ENCODE results near the gene COG6.

COG6 gene

DNA sequence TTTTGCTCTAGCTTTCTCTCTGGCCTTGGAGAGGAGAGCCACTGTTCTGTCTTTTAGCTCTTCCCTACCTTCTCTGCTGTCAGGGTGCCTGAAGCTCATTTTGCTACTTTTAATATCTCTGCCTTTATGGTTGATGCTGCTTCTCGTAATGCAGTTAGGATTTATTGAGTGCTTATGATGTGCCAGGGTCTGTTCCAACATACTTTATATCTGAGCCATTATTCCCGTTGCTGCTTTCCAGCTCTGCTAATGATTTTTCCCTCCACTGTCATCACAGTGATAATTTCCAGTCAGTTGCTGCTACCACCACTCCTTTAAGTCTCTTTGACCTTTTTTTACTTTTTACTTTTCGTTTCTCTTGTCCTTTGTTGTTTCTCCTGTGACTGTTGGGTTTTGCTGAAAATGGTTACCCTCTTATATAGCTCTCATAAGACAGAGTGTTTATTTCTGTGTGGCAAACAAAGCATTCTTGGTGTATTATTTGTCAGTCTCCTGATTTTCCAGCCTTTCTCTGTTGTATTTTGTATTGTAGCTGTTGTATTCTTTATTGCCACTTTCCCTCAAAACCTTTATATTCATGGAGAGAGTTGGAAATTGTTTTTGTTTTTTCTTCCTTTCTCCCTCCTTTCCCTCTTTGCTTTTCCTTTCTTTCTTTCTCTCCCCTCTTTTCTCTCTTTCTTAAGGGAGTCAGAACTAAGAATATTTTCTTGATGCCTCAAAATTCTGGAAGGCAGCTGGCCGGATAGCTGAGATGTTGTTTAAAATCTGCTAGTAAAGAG lies 37.4 kb downstream of the COG6 start:
- Histone ChIP-seq H3K9me3 (ENCODE audit: control insufficient read depth, insufficient read depth, low read length) (no peaks in the 10 kb centered on the region), H3K9ac (ENCODE audit: low read depth, low read length) (no peak overlapping the region), H3K4me1 (ENCODE audit: insufficient read depth, low read length) (no peaks in the 10 kb centered on the region), H3K36me3 (ENCODE audit: insufficient read depth, low read length) (no peaks in the 10 kb centered on the region)

DNA sequence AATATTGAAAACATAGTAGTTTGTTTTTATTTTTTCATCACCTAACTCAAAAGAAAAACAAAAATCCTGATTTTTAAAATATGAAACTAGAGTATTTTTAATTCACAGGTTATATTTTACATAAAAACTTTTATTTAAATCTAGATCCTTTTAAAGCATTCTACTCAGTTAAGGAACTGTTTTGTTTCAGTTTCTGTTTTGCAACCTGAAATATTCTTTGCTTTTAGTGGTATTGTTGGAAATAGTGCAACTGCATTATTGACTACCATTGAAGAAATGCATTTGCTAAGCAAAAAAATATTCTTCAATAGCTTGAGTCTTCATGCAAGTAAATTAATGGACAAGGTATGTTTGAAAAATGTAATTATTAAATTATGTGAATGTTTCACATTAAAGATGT lies 43.8 kb downstream of the COG6 start:
- Histone ChIP-seq H3K4me1 (ENCODE audit: insufficient read depth, low read length) (no peaks in the 10 kb centered on the region), H3K36me3 (ENCODE audit: insufficient read depth, low read length) (no peaks in the 10 kb centered on the region), H3K9ac (ENCODE audit: low read depth, low read length) (no peak overlapping the region), H3K9me3 (ENCODE audit: control insufficient read depth, insufficient read depth, low read length) (no peaks in the 10 kb centered on the region)

DNA sequence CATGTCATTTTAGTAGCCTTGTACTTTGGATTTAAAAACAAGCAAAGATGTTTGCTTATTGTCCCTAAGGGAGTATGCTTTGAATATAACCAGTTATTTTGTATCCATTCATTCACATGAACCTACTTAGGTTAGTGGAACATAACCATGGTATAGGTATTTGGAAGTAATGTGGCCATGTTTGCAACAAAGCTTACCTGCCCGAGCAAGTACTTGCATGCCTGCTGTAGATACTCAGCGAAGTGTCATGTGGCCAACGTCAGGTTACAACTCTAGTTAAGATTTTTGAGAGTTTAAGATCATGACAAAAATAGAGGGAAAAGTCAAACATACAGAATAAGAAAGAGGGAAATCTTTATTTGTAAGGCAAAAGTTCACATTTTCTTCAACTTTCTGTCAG lies 57.2 kb downstream of the COG6 start:
- Histone ChIP-seq H3K9ac (ENCODE audit: low read depth, low read length) (no peak overlapping the region), H3K9me3 (ENCODE audit: control insufficient read depth, insufficient read depth, low read length) (peaks cover 4% of the 10 kb centered on the region; the same call in 1 of the 2 replicates), H3K36me3 (ENCODE audit: insufficient read depth, low read length) (no peaks in the 10 kb centered on the region), H3K4me1 (ENCODE audit: insufficient read depth, low read length) (no peaks in the 10 kb centered on the region)

DNA sequence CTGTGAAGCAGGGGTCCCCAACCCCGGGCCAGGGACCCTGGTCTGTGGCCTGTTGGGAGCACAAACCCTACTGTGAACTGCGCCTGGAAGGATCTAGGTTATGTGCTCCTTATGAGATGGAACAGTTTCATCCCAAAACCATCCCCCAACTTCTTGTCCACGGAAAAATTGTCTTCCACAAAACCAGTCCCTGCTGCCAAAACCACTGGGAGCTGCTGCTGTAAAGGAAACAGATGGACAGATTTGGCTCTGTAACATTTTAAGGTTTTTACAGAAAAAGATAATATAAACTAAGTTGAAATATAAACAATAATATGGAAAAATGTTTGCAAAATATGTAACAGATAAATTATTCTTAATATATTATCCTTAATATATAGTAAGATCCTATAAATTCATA lies 73.7 kb downstream of the COG6 start:
- Histone ChIP-seq H3K9me3 (ENCODE audit: control insufficient read depth, insufficient read depth, low read length) (no peaks in the 10 kb centered on the region), H3K36me3 (ENCODE audit: insufficient read depth, low read length) (no peaks in the 10 kb centered on the region), H3K9ac (ENCODE audit: low read depth, low read length) (no peak overlapping the region), H3K4me1 (ENCODE audit: insufficient read depth, low read length) (no peaks in the 10 kb centered on the region)

DNA sequence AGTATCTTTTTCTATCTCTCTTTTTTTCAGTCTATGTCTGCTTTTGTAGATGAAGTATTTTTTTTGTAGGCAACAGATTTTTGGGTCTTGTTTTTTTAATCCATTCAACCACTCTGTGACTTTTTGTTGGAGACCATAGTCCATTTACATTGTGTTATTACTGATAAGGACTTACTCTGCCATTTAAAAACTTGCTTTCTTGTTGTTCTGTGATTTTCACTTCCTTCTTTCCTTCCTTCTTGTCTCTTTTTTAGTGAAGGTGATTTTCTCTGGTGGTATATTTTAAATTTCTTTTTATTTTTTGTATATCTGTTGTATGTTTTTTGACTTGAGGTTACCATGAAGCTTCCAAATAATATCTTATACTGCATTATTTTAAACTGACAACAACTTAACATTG lies 79.5 kb downstream of the COG6 start:
- H3K9me3 ChIP-seq (ENCODE audit: control insufficient read depth, insufficient read depth, low read length), result no peaks in the 10 kb centered on the region; the same call in 1 of the 2 replicates
- H3K36me3 ChIP-seq (ENCODE audit: insufficient read depth, low read length), result no peaks in the 10 kb centered on the region; the same call in 1 of the 2 replicates
- no peaks in the 10 kb centered on the region for H3K4me1 ChIP-seq (ENCODE audit: insufficient read depth, low read length)
- H3K9ac ChIP-seq (ENCODE audit: low read depth, low read length), result no peak overlapping the region

DNA sequence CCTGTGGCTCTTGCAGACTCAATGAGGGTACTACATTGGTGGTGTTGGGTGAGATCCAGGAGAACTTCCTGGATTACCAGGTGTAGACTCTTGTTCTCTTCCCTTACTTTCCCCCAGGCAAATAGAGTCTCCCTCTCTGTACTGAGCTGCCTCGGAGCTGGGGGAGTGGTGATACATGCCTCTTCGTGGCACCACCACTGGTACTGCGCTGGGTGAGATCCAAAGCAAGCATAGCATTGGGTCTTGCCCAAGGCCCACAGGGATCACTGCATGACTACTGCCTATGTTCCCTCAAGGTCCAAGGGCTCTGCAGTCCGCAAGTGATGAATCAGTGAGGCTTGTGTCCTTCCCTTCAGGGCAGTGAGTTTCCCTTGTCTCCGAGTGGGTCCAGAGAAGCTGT lies 81.6 kb downstream of the COG6 start:
- Histone ChIP-seq H3K36me3 (ENCODE audit: insufficient read depth, low read length) (no peaks in the 10 kb centered on the region; the same call in 1 of the 2 replicates), H3K9me3 (ENCODE audit: control insufficient read depth, insufficient read depth, low read length) (peaks cover 4% of the 10 kb centered on the region; the same call in 1 of the 2 replicates), H3K9ac (ENCODE audit: low read depth, low read length) (no peak overlapping the region), H3K4me1 (ENCODE audit: insufficient read depth, low read length) (no peaks in the 10 kb centered on the region)

DNA sequence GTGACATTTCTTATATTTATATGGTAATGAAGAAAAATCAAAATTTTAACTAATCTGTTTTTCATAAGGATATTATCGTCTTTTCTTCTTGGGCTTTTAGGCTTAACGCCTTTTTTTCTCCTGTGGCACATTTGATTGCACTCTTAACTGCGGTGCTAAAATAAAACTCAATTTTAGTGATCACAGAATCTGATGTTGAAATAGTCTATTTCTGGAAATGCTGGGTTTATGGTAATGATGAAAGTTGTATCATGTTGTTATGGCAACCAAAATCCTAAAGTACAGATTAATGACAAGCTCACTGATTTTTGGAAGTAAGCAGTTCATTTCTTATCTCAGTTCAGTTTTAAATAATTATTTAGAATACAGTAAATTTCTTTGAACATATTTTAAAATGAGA lies 85.3 kb downstream of the COG6 start:
- Histone ChIP-seq H3K4me1 (ENCODE audit: insufficient read depth, low read length) (no peaks in the 10 kb centered on the region), H3K9me3 (ENCODE audit: control insufficient read depth, insufficient read depth, low read length) (peaks cover 4% of the 10 kb centered on the region; the same call in 1 of the 2 replicates)

DNA sequence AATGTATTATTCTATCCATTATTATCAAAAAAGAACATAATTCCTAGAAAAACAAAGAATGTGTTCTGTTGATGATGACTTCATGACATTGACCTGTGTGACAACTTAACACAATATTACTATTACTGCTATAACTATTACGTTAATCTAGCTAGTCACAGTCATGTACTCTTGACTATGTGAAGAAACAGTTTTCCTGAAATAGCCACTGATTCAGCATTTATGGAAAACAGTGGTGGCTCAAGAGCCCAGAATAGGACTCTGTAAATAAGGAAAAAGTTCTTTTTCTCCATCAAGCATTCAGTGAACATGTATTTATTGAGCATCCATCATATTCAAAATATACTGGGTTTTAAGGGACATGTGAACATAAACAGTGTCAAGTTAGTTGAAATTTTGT lies 93.5 kb downstream of the COG6 start:
- no peaks in the 10 kb centered on the region for H3K36me3 ChIP-seq (ENCODE audit: insufficient read depth, low read length)
- no peak overlapping the region for H3K9ac ChIP-seq (ENCODE audit: low read depth, low read length)
- H3K4me1 ChIP-seq (ENCODE audit: insufficient read depth, low read length), result no peaks in the 10 kb centered on the region
- H3K9me3 ChIP-seq (ENCODE audit: control insufficient read depth, insufficient read depth, low read length), result no peaks in the 10 kb centered on the region

More for the DNA sequence above, 85.3 kb downstream of the COG6 start:
- Histone ChIP-seq H3K9ac (ENCODE audit: low read depth, low read length) (no peak overlapping the region), H3K36me3 (ENCODE audit: insufficient read depth, low read length) (no peaks in the 10 kb centered on the region; the same call in 1 of the 2 replicates)

DNA sequence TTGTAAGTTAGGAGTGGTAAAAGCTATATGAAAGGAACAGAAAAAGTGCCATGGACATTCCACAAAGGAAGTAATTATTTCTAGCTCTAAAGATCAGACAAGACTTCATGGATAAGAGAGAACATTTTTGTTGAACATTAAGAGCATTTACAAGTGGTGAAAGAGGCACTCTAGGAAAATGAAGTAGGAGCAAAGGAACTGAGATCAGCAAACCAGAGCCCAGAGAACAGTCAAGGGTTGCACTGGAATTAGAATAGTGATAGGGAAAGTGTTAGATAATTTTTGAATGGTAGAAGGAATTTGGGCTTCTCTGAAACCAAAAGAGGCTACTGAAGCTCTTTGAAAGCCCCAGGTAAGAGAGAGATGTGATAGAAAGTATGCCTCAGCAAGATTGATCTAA lies 94.1 kb downstream of the COG6 start:
- Histone ChIP-seq H3K36me3 (ENCODE audit: insufficient read depth, low read length) (no peaks in the 10 kb centered on the region), H3K9ac (ENCODE audit: low read depth, low read length) (no peak overlapping the region), H3K4me1 (ENCODE audit: insufficient read depth, low read length) (no peaks in the 10 kb centered on the region), H3K9me3 (ENCODE audit: control insufficient read depth, insufficient read depth, low read length) (no peaks in the 10 kb centered on the region)

DNA sequence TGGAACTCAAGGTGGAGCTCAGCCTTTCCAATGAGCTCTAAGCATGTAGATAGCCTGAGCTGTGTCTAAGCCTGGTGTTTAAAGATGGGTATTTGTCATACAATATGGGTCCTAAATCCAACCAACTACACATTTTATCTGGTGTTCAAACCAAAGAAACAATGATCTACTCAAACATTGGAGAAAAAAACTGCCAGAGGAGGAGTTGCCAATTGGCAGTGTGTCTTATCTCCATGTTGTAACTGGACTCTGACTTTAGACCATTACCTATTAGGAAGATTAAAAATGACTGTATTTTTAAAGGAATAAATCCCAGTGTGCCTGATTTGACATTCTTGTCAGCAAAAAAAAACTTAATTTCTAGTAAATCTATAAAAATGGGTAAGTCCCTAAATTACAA lies 96.3 kb downstream of the COG6 start:
- Histone ChIP-seq H3K9ac (ENCODE audit: low read depth, low read length) (no peak overlapping the region), H3K4me1 (ENCODE audit: insufficient read depth, low read length) (no peaks in the 10 kb centered on the region), H3K9me3 (ENCODE audit: control insufficient read depth, insufficient read depth, low read length) (no peaks in the 10 kb centered on the region; the same call in 1 of the 2 replicates), H3K36me3 (ENCODE audit: insufficient read depth, low read length) (no peaks in the 10 kb centered on the region)

DNA sequence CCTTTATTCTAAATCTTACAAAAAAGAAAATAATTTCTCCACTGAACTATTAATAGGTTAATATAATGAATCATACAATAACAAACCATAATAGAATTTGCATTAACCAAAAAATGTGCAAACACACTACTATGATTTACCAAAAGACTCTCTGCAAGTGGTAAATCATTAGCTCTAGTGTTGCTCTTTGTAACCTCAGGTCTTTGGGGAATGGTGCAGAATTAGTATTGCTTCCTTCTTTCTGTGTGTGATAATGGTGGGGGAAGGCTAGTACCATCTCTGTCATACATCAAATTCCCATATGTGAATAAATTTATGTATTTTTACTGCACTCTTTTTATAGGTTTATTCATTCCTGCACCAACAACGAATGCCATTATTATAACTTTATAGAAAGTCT lies 105.1 kb downstream of the COG6 start:
- Histone ChIP-seq H3K9ac (ENCODE audit: low read depth, low read length) (no peak overlapping the region), H3K4me1 (ENCODE audit: insufficient read depth, low read length) (no peaks in the 10 kb centered on the region), H3K9me3 (ENCODE audit: control insufficient read depth, insufficient read depth, low read length) (no peaks in the 10 kb centered on the region; the same call in none of the 2 replicates), H3K36me3 (ENCODE audit: insufficient read depth, low read length) (no peaks in the 10 kb centered on the region)

DNA sequence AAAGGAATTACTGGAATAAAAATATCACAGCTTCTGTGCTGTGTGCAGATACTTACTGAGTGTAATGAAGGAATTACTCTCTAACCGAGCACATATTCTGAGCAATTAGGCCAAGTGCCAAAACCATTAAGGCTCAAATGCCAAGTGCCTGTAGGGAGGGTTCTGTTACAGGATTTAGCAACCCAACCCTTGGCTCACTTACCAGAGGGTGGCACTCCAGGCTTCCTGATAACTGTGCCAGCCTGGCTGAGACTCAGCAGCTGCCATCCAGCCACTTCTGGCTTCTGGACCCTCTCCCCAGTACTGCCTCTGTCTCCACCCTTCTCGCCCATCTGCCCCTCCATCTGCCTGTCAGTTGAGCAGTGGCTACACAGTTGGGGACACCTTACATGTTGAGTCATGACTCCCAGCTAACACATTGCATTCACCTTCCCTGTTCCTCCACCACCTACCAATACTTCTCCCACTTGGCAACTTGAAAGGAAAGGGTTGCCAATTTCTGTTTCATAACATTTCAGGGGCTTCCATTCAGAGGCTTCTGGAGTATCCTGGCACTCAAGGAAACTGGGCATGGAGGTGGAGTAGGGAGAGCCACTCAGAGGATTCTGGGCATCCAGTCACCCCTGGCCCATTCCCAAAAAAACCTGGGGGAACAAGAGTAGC lies 110.5 kb downstream of the COG6 start:
- Histone ChIP-seq H3K9ac (ENCODE audit: low read depth, low read length) (no peak overlapping the region), H3K4me1 (ENCODE audit: insufficient read depth, low read length) (0 out of 2 replicates have a peak, but pooled peaks cover 8% of the 10 kb centered on the region), H3K9me3 (ENCODE audit: control insufficient read depth, insufficient read depth, low read length) (no peaks in the 10 kb centered on the region), H3K36me3 (ENCODE audit: insufficient read depth, low read length) (no peaks in the 10 kb centered on the region)

DNA sequence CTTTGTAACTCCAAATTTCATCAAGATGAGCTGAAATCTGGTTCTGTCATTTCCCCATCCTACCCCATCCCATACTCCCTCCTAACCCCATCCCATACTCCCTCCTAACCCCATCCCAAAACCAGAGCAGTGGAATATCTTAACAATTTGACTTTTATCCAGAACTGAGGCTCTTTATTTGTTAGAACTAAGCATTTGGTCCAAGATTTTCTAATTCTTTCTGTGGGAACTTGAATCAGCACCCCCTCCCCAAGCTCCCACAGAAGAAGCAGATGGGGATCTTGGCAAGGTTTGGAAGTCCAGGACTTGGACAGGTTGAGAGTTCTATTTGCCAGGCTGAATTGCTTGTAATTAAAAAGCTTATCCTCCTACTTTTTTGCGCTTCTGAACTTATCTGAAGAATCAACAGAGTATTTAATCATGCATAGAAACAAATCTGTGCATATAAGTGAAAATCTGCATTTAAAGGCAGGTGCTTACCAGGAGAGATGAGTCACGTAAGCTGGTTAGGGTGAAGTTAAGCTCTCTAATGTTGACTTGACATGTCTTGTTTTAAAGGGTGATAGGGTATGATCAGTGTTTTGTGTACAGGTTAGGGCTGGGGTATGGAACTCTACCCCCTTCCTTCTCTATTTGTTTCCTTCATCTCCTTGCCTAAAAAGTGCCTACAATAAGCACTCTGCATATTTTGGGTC lies 111.1 kb downstream of the COG6 start:
- H3K9me3 ChIP-seq (ENCODE audit: control insufficient read depth, insufficient read depth, low read length), result no peaks in the 10 kb centered on the region
- H3K9ac ChIP-seq (ENCODE audit: low read depth, low read length), result no peak overlapping the region
- 0 out of 2 replicates have a peak, but pooled peaks cover 8% of the 10 kb centered on the region for H3K4me1 ChIP-seq (ENCODE audit: insufficient read depth, low read length)
- no peaks in the 10 kb centered on the region for H3K36me3 ChIP-seq (ENCODE audit: insufficient read depth, low read length)

DNA sequence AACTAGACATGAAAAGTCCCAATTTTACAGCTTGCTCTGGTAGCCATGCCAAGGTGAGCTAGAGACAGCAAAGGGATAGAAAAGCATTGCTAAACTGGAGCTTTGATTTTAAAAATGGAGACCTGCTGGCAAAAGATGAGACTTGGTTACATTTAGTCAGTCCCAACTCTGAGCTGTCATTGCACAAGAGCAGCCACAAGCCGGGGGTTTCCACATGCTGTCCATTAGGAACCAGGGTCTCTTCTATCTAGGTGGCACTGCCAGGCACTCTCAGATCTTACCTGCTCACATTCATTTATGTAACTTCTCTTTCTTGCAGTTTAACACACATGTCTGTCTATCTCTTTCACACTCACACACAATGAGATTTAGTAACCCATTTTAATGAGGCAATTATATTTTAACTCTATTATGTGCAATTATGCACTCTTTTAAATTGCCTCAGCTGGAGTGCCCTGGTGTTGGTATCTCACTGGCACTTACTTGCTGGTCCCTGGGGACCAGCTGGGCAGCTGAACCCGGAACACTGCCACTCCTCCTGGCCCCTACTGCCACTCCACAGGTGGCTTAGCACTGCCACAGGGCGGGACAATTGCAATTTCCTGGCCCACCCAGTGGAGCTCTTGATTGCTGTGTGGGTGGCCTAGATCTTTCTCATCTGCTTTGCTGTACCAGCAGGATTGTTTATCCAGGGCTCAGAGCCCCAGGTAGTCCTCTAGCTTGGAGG lies 112.5 kb downstream of the COG6 start:
- Histone ChIP-seq H3K4me1 (ENCODE audit: insufficient read depth, low read length) (0 out of 2 replicates have a peak, but pooled peaks cover 8% of the 10 kb centered on the region), H3K9me3 (ENCODE audit: control insufficient read depth, insufficient read depth, low read length) (no peaks in the 10 kb centered on the region), H3K36me3 (ENCODE audit: insufficient read depth, low read length) (no peaks in the 10 kb centered on the region), H3K9ac (ENCODE audit: low read depth, low read length) (no peak overlapping the region)
